Naive thymus-derived CD4-positive, alpha-beta T cell (primary cell): ENCODE data around the gene PARVA. TPM values are rescaled to one million over a fixed set of nuclear protein-coding genes. Genes with fewer than 3 reads are reported as not detected.

Source experiments
- ATAC-seq: fragments of 150-1000 bp; cut with Tn5 transposase; 2 replicates; pipeline ENCODE4 v1.10.0; 2021; ENCODE audit warnings: mild to moderate bottlenecking, moderate library complexity
- CTCF ChIA-PET: fragments of 350-600 bp; sonication (Branson Sonifier 250); formaldehyde crosslinking; loops from one replicate; lab custom pipeline; 2021; ENCODE audit warnings: antibody characterized with exemption; lab: Charles Lee
- POLR2A ChIA-PET: fragments of 350-600 bp; sonication (Branson Sonifier 250); formaldehyde crosslinking; loops from one replicate; lab custom pipeline; 2021; ENCODE audit warnings: antibody characterized with exemption, inconsistent platforms; lab: Charles Lee
- DNase-seq, 9 donors: peaks; one replicate each; pipeline versions ENCODE4 v3.0.0 to v3.0.0-alpha.2; 2020 to 2022; ENCODE audit warnings: mixed read lengths in 1 of 9
- H3K27ac ChIP-seq: one replicate; pipeline ENCODE4 v1.7.0; 2013; ENCODE audit warnings: mild to moderate bottlenecking, low read depth, low read length, moderate library complexity
- H3K27me3 ChIP-seq, 2 donors: one replicate each; pipeline ENCODE4 v1.7.0; 2013; ENCODE audit warnings: low read length in 2 of 2, mild to moderate bottlenecking in 2 of 2, moderate library complexity in 2 of 2; ENCODE audit not compliant: control insufficient read depth in 2 of 2, insufficient read depth in 2 of 2
- H3K36me3 ChIP-seq, 3 experiments: 1 replicate in 2 of 3; 2 replicates in 1 of 3; pipeline ENCODE4 v1.7.0; 2013; ENCODE audit warnings: low read length in 3 of 3, mild to moderate bottlenecking in 3 of 3, moderate library complexity in 1 of 3; ENCODE audit not compliant: insufficient read depth in 3 of 3, control insufficient read depth in 2 of 3
- H3K4me1 ChIP-seq, 2 donors: one replicate each; pipeline ENCODE4 v1.7.0; 2013; ENCODE audit warnings: low read length in 2 of 2, mild to moderate bottlenecking in 2 of 2, moderate library complexity in 1 of 2; ENCODE audit not compliant: control insufficient read depth in 2 of 2, insufficient read depth in 2 of 2
- H3K4me3 ChIP-seq: 2 replicates; pipeline ENCODE4 v1.7.0; 2013; ENCODE audit warnings: mild to moderate bottlenecking, low read length
- H3K9me3 ChIP-seq, 3 experiments: 1 replicate in 2 of 3; 2 replicates in 1 of 3; pipeline ENCODE4 v1.7.0; 2013; ENCODE audit warnings: low read length in 3 of 3; ENCODE audit not compliant: control insufficient read depth in 2 of 3
- H3K27ac Mint-ChIP-seq, 9 donors: one replicate each; pipeline ENCODE4 v1.8.0; 2020 to 2022; ENCODE audit warnings: mixed read lengths in 9 of 9, mild to moderate bottlenecking in 8 of 9, moderate library complexity in 5 of 9, inconsistent platforms in 2 of 9
- H3K27me3 Mint-ChIP-seq, 5 donors: one replicate each; pipeline ENCODE4 v1.8.0; 2021 to 2022; ENCODE audit warnings: mixed read lengths in 5 of 5, mild to moderate bottlenecking in 1 of 5
- H3K36me3 Mint-ChIP-seq, 5 donors: one replicate each; pipeline ENCODE4 v1.8.0; 2020 to 2022; ENCODE audit warnings: mixed read lengths in 5 of 5, mild to moderate bottlenecking in 3 of 5, inconsistent platforms in 1 of 5
- H3K4me1 Mint-ChIP-seq, 7 donors: one replicate each; pipeline ENCODE4 v1.8.0; 2020 to 2022; ENCODE audit warnings: mixed read lengths in 7 of 7, mild to moderate bottlenecking in 3 of 7, inconsistent platforms in 1 of 7
- H3K4me3 Mint-ChIP-seq, 10 donors: one replicate each; pipeline ENCODE4 v1.8.0; 2020 to 2022; ENCODE audit warnings: mild to moderate bottlenecking in 10 of 10, mixed read lengths in 10 of 10, moderate library complexity in 6 of 10, inconsistent platforms in 2 of 10
- H3K9me3 Mint-ChIP-seq, 11 donors: one replicate each; pipeline ENCODE4 v1.8.0; 2020 to 2022; ENCODE audit warnings: mixed read lengths in 11 of 11, mild to moderate bottlenecking in 4 of 11, inconsistent platforms in 1 of 11, moderate library complexity in 1 of 11
- intact Hi-C, 2 donors: fragments of 100-400 bp; cut with micrococcal nuclease; formaldehyde crosslinking; loops; one replicate each; pipeline ENCODE4 v1.15.1; 2023
- polyA plus RNA-seq, 2 donors: library from polyadenylated mRNA; unstranded; fragments of 300-500 nt; fragmentation: Illumina TruSeq; gene quantifications; one replicate each; pipeline ENCODE4 v1.2.3, GENCODE V29; 2021
- total RNA-seq, 6 experiments: library from RNA in 5 of 6; stranded (reverse) in 5 of 6; gene quantifications; 1 replicate in 5 of 6; 2 replicates in 1 of 6; pipeline ENCODE4 v1.2.3 and lab custom pipeline; 2021 to 2026

PARVA gene
- total and polyA plus RNA-seq, 7 experiments from 2014 or later, result 0.07 to 0.97 (median 0.69) TPM

DNA sequence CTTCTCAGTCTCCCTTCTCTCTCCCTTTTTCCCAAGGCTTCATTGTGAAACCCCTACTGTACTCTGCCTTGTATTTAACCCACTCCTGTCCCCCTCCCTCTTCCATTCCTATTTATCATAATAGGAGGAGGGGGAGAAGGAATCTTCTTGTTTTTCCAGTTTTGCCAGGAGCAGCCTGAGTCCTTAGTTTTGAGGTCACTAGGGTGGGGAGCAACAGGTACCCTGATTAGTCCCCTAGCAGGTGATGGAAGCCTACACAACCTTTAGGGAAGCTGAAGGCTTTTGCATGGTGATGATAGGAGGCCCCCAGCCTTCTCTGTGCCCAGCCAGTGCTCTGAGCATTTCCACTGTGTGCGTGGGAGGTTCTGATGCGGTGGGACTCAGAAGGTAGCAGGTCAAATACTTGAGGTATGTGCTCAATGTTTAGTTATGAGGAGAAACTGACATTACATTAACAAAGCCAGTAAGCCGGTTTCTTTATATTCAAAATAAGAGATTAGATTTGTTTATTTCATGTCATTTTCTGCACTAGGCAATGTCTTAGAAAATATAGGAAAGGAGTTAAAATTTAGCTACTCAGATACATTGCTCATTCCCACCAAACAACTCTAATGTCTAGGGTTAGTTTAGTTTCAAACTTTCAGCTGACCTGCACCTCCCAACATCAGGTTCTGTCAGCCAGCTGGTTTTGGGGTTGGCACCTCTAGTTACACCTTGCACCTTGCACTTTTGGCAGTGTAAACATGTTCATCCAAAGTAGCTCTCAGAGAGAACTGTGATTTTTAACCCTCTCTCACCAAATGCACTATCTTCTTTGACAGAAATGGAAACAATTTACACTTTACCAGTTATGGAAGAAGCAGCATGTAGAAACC is 26.0 kb downstream of the PARVA start:
- H3K36me3 ChIP-seq, result no peaks in the 10 kb centered on the region
- no peaks in the 10 kb centered on the region for H3K9me3 Mint-ChIP-seq
- no peak overlapping the region for H3K4me3 Mint-ChIP-seq
- intact Hi-C loops, result loop anchor here in 1 of 2 donors (10.0 kb wide), 1 partner anchor 69 kb away; no protein-coding TSS in a partner anchor
- no peaks in the 10 kb centered on the region for H3K27me3 ChIP-seq
- DNase-seq, result no peak
- H3K9me3 ChIP-seq, result no peaks in the 10 kb centered on the region
- H3K36me3 Mint-ChIP-seq, result no peaks in the 10 kb centered on the region
- POLR2A ChIA-PET, result interaction anchor here (0.5 kb wide), 1 partner anchor 501 kb away, joined by 3 read pairs; no protein-coding TSS in a partner anchor
- ATAC-seq, result no peak
- CTCF ChIA-PET, result interaction anchor here (0.6 to 1.1 kb wide), 2 partner anchors 71 to 72 kb away, joined by 4 to 5 read pairs; no protein-coding TSS in a partner anchor
- no peaks in the 10 kb centered on the region for H3K4me1 ChIP-seq
- H3K4me3 ChIP-seq, result no peak overlapping the region
- no peak overlapping the region for H3K27ac ChIP-seq
- H3K27ac Mint-ChIP-seq, result peak overlapping the region in 1 of 9 donors; percentile 56
- H3K4me1 Mint-ChIP-seq, result peaks cover 0 to 5% (median 0%) of the 10 kb centered on the region in 7 donors
- H3K27me3 Mint-ChIP-seq, result peaks cover 0 to 12% (median 0%) of the 10 kb centered on the region in 5 donors

- no peaks in the 10 kb centered on the region for H3K27me3 ChIP-seq
- no peak for ATAC-seq
- H3K36me3 ChIP-seq, result no peaks in the 10 kb centered on the region
- no peaks in the 10 kb centered on the region for H3K4me1 ChIP-seq
- Mint-ChIP-seq H3K9me3 (no peaks in the 10 kb centered on the region), H3K27me3 (peaks cover 0 to 10% (median 0%) of the 10 kb centered on the region in 5 donors), H3K36me3 (no peaks in the 10 kb centered on the region), H3K27ac (no peak overlapping the region), H3K4me1 (no peaks in the 10 kb centered on the region), H3K4me3 (no peak overlapping the region)
- DNase-seq, result no peak
- H3K27ac ChIP-seq, result no peak overlapping the region
- ChIA-PET POLR2A (no interaction called here), CTCF (interaction anchor here (0.6 to 1.1 kb wide), 2 partner anchors 72 to 73 kb away, joined by 4 to 5 read pairs; no protein-coding TSS in a partner anchor)
- no peaks in the 10 kb centered on the region for H3K9me3 ChIP-seq
- intact Hi-C loops, result loop anchor here in 1 of 2 donors (10.0 kb wide), 1 partner anchor 69 kb away; no protein-coding TSS in a partner anchor
- H3K4me3 ChIP-seq, result no peak overlapping the region
Observed at GRCh38 chr11:12403997-12404350, 26.6 kb downstream of the PARVA start.

DNA sequence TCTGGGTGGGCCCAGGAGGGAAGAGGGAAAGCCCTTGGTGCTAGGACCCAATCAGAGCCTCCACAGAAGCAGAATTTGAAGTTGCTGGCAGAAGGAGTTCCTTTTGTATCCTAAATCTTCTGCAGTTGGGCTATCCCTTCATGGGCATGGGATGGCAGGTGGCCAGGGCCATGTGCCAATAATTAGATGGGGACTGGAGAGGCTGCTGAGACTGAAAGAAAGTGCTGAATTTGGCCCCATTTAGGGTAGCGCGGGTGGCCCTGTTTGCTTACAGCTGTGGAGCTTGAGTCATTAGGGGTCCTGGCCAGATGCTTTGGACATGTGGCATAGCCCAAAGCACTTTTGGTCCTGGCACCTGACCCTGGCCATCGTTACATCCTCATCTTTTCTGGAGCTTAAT is 27.1 kb downstream of the PARVA start:
- no peak overlapping the region for H3K4me3 ChIP-seq
- H3K27ac Mint-ChIP-seq, result no peak overlapping the region
- no peaks in the 10 kb centered on the region for H3K9me3 ChIP-seq
- H3K27me3 Mint-ChIP-seq, result peaks cover 0 to 13% (median 0%) of the 10 kb centered on the region in 5 donors
- H3K9me3 Mint-ChIP-seq, result no peaks in the 10 kb centered on the region
- H3K4me3 Mint-ChIP-seq, result no peak overlapping the region
- ChIA-PET POLR2A (no interaction called here), CTCF (no interaction called here)
- DNase-seq, result no peak
- H3K36me3 ChIP-seq, result no peaks in the 10 kb centered on the region
- H3K27me3 ChIP-seq, result no peaks in the 10 kb centered on the region
- intact Hi-C loops, result loop anchor here in 1 of 2 donors (10.0 kb wide), 1 partner anchor 70 kb away; no protein-coding TSS in a partner anchor
- no peaks in the 10 kb centered on the region for H3K4me1 ChIP-seq
- no peaks in the 10 kb centered on the region for H3K4me1 Mint-ChIP-seq
- H3K36me3 Mint-ChIP-seq, result no peaks in the 10 kb centered on the region
- H3K27ac ChIP-seq, result no peak overlapping the region
- no peak for ATAC-seq

DNA sequence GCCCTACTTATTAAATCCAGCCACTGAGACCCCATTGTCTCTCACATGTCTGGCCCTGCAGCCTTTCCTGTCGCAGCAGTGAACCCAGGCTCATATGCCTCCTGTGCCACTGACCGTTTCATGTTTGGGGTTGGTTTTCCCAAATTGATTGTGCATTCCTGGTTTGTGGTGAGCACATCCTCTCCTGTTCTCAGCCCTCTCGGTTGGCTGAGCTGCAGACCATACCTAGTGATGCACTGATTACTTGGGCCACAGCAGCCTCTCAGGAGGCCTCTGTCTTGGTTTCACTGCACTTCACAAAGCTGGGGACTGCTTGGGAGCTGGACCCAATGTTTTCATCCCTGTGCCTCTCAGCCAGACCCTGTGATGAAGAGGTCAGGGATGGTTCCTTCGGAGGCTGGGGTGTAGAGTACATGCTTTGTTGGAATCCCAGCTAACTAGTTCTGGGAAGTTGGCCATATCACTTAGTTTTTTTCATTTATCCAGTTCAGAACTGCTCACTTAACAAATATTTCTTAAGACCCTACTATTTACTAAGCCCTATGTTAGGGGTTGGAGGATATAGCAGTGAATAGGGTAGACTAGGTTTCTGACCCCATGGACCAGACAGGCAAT is 30.9 kb downstream of the PARVA start:
- ChIA-PET POLR2A (no interaction called here), CTCF (no interaction called here)
- DNase-seq, result no peak
- H3K4me3 ChIP-seq, result no peak overlapping the region
- no peak for ATAC-seq
- intact Hi-C loops, result loop anchor here in 1 of 2 donors (10.0 kb wide), 1 partner anchor 73 kb away; no protein-coding TSS in a partner anchor
- H3K4me1 Mint-ChIP-seq, result no peaks in the 10 kb centered on the region
- H3K36me3 Mint-ChIP-seq, result no peaks in the 10 kb centered on the region
- H3K27me3 Mint-ChIP-seq, result peaks cover 0 to 15% (median 7%) of the 10 kb centered on the region in 5 donors
- no peaks in the 10 kb centered on the region for H3K9me3 ChIP-seq
- no peaks in the 10 kb centered on the region for H3K36me3 ChIP-seq
- H3K27ac ChIP-seq, result no peak overlapping the region
- no peak overlapping the region for H3K4me3 Mint-ChIP-seq
- H3K27ac Mint-ChIP-seq, result no peak overlapping the region
- no peaks in the 10 kb centered on the region for H3K4me1 ChIP-seq
- H3K9me3 Mint-ChIP-seq, result no peaks in the 10 kb centered on the region
- H3K27me3 ChIP-seq, result no peaks in the 10 kb centered on the region

GRCh38 chr11:12409621-12410005 is 32.2 kb downstream of the PARVA start:
- Mint-ChIP-seq H3K36me3 (no peaks in the 10 kb centered on the region), H3K9me3 (no peaks in the 10 kb centered on the region), H3K27me3 (peaks cover 0 to 15% (median 9%) of the 10 kb centered on the region in 5 donors), H3K27ac (no peak overlapping the region), H3K4me3 (no peak overlapping the region), H3K4me1 (no peaks in the 10 kb centered on the region)
- DNase-seq, result no peak
- ATAC-seq, result no peak
- H3K36me3 ChIP-seq, result no peaks in the 10 kb centered on the region
- intact Hi-C loops, result loop anchor here (5.0 to 10.0 kb wide), 3 partner anchors 47 to 483 kb away; no protein-coding TSS in a partner anchor
- H3K27me3 ChIP-seq, result no peaks in the 10 kb centered on the region
- ChIA-PET POLR2A (no interaction called here), CTCF (interaction anchor here (0.6 kb wide), 1 partner anchor 37 kb away, joined by 3 read pairs; no protein-coding TSS in a partner anchor)
- H3K4me3 ChIP-seq, result no peak overlapping the region
- H3K27ac ChIP-seq, result no peak overlapping the region
- H3K4me1 ChIP-seq, result no peaks in the 10 kb centered on the region
- no peaks in the 10 kb centered on the region for H3K9me3 ChIP-seq

- Histone ChIP-seq H3K27ac (no peak overlapping the region), H3K4me3 (no peak overlapping the region), H3K27me3 (no peaks in the 10 kb centered on the region), H3K4me1 (no peaks in the 10 kb centered on the region), H3K9me3 (no peaks in the 10 kb centered on the region), H3K36me3 (no peaks in the 10 kb centered on the region)
- ATAC-seq (no peak), DNase-seq (no peak)
- no peak overlapping the region for H3K4me3 Mint-ChIP-seq
- ChIA-PET CTCF (interaction anchor here (0.6 to 0.9 kb wide), 3 partner anchors 38 to 478 kb away, joined by 3 read pairs; no protein-coding TSS in a partner anchor), POLR2A (interaction anchor here (0.6 kb wide), 1 partner anchor 34 kb away, joined by 3 read pairs; no protein-coding TSS in a partner anchor)
- intact Hi-C loops, result loop anchor here (5.0 kb wide), 2 partner anchors 48 to 482 kb away; no protein-coding TSS in a partner anchor
- H3K4me1 Mint-ChIP-seq, result no peaks in the 10 kb centered on the region
- H3K27ac Mint-ChIP-seq, result no peak overlapping the region
- H3K9me3 Mint-ChIP-seq, result no peaks in the 10 kb centered on the region
- no peaks in the 10 kb centered on the region for H3K36me3 Mint-ChIP-seq
- H3K27me3 Mint-ChIP-seq, result peaks cover 0 to 15% (median 9%) of the 10 kb centered on the region in 5 donors
Observed at GRCh38 chr11:12410006-12410728, 32.8 kb downstream of the PARVA start.
